Neural progenitor cell (in vitro differentiated cells): ENCODE measurements around the gene SPDYC. TPM values are rescaled to one million over a fixed set of nuclear protein-coding genes. Genes with fewer than 3 reads are reported as not detected.
A peak's percentile ranks its signal among the peaks of the same experiment; 100 is the strongest.

Source experiments
- DNase-seq: peaks from one replicate; pipeline ENCODE4 v3.0.0-alpha.2; 2016; ENCODE audit warnings: low spot score
- H2AFZ ChIP-seq: fragments of 200-600 bp; sonication (generic); replicated peaks from 2 replicates; pipeline ENCODE4 v1.6.1; 2016; ENCODE audit warnings: antibody characterized with exemption
- H3F3A ChIP-seq: fragments of 200-600 bp; sonication (generic); 2 replicates; pipeline ENCODE4 v1.6.1; 2016; ENCODE audit warnings: antibody characterized with exemption, low read depth
- H3K27ac ChIP-seq: fragments of 200-600 bp; sonication (generic); 2 replicates; pipeline ENCODE4 v1.5.1; 2016; ENCODE audit warnings: mild to moderate bottlenecking
- H3K27me3 ChIP-seq: fragments of 200-600 bp; sonication (generic); 2 replicates; pipeline ENCODE4 v1.6.1; 2016; ENCODE audit warnings: mild to moderate bottlenecking, moderate library complexity
- H3K36me3 ChIP-seq: fragments of 200-600 bp; sonication (generic); 2 replicates; pipeline ENCODE4 v1.5.1; 2016
- H3K4me1 ChIP-seq: fragments of 200-600 bp; sonication (generic); 2 replicates; pipeline ENCODE4 v1.6.1; 2016; ENCODE audit warnings: mixed run types
- H3K4me2 ChIP-seq: fragments of 200-600 bp; sonication (generic); 2 replicates; pipeline ENCODE4 v1.6.1; 2016
- H3K4me3 ChIP-seq: fragments of 200-600 bp; sonication (generic); 2 replicates; pipeline ENCODE4 v1.5.1; 2016
- H3K79me2 ChIP-seq: fragments of 200-600 bp; sonication (generic); 2 replicates; pipeline ENCODE4 v1.6.1; 2016; ENCODE audit warnings: low read depth
- H3K9ac ChIP-seq: fragments of 200-600 bp; sonication (generic); 2 replicates; pipeline ENCODE4 v1.6.1; 2016
- H3K9me3 ChIP-seq: fragments of 200-600 bp; sonication (generic); 2 replicates; pipeline ENCODE4 v1.5.1; 2016; ENCODE audit warnings: low read depth
- H4K20me1 ChIP-seq: fragments of 200-600 bp; sonication (generic); 2 replicates; pipeline ENCODE4 v1.6.1; 2016; ENCODE audit warnings: low read depth
- H3K27ac Mint-ChIP-seq: 3 replicates; pipeline ENCODE4 v1.8.0; 2021; ENCODE audit warnings: mixed read lengths
- H3K27me3 Mint-ChIP-seq: 2 replicates; pipeline ENCODE4 v1.8.0; 2022; ENCODE audit warnings: low read depth, mild to moderate bottlenecking, inconsistent platforms, moderate library complexity, mixed read lengths; ENCODE audit not compliant: insufficient read depth
- H3K36me3 Mint-ChIP-seq: 3 replicates; pipeline ENCODE4 v1.8.0; 2021; ENCODE audit warnings: mixed read lengths
- H3K4me1 Mint-ChIP-seq: 3 replicates; pipeline ENCODE4 v1.8.0; 2021; ENCODE audit warnings: mixed read lengths
- H3K4me3 Mint-ChIP-seq: 3 replicates; pipeline ENCODE4 v1.8.0; 2021; ENCODE audit warnings: mild to moderate bottlenecking, moderate library complexity, mixed read lengths
- H3K9me3 Mint-ChIP-seq: 3 replicates; pipeline ENCODE4 v1.8.0; 2020; ENCODE audit warnings: mixed read lengths
- EZH2 ChIP-seq: fragments of 200-600 bp; sonication (generic); IDR thresholded peaks from 2 replicates; pipeline ENCODE4 v1.6.1; 2017; ENCODE audit warnings: antibody characterized with exemption, mild to moderate bottlenecking, moderate library complexity
- EZH2phosphoT487 ChIP-seq: fragments of 200-600 bp; sonication (generic); IDR thresholded peaks from 2 replicates; pipeline ENCODE4 v1.6.1; 2017; ENCODE audit warnings: antibody characterized with exemption
- total RNA-seq: library from RNA; depleted of rRNA; stranded (reverse); fragments of >200 nt; gene quantifications from 2 replicates; pipeline ENCODE4 v1.2.3, GENCODE V29; 2015; ENCODE audit warnings: low replicate concordance
- TF ChIP-seq, protein P1 (sequence below): fragments of 200-600 bp; sonication (generic); IDR thresholded peaks from 2 replicates; pipeline ENCODE4 v1.5.1; 2017; ENCODE audit warnings: antibody characterized with exemption, mild to moderate bottlenecking

The SPDYC gene
- total RNA-seq, 1 donor from 2014 or later: not detected

DNA sequence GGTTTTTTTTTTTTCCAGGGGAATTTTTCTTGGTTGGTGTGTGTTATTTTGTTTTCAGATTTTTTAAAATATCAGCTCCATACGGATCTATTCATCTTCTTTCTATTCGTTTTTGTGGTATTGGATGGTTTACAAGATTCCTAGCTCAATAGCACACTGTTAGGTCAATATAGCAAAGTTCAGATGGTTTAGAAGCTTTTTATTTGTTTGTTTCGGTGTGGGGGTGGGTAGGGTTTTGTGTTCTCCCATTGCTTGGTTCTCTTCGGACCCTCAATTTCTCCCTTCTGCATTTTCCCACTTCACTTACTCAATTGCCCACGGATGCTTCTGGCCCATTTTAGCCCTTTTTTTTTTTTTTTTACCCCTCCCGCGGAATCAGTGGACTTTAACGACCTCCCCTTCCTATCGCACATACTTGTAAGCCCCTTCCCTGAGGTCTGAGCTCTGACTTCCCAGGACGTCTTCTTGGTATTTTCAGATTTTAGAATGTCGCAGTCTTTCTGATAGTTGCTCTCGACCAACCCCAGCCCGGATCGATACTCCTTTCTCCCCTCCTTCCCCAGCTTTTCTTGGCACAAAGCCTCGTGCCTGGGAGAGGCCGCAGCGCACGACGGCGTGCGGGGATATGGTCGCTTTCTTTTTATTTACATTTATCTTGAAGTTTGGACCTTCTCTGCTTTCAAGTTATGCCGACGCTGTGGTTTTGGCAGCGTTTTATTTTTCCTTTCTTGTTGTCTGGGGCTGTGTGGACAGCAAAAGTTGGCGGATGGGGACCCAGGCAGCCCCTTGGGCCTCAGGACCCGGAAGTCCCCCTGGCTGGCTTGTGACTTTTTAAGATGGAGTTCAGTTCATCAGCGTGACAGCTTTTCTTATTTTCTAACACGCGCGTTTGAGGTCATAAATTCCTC lies 4.4 kb upstream of the SPDYC start:
- peak overlapping the region; percentile 2 for H3K27ac Mint-ChIP-seq
- Histone ChIP-seq H4K20me1 (no peaks in the 10 kb centered on the region), H3K36me3 (no peaks in the 10 kb centered on the region), H3K4me3 (no peak overlapping the region), H3K27me3 (no peaks in the 10 kb centered on the region), H2AFZ (peak overlapping the region; percentile 59), H3K4me2 (no peak overlapping the region), H3K79me2 (no peaks in the 10 kb centered on the region), H3K4me1 (no peaks in the 10 kb centered on the region), H3K9ac (no peak overlapping the region), H3K27ac (no peak overlapping the region), H3F3A (peaks cover 3% of the 10 kb centered on the region), H3K9me3 (no peaks in the 10 kb centered on the region)
- H3K36me3 Mint-ChIP-seq: no peaks in the 10 kb centered on the region
- H3K4me1 Mint-ChIP-seq: peaks cover 5% of the 10 kb centered on the region
- H3K9me3 Mint-ChIP-seq: no peaks in the 10 kb centered on the region
- no peak for TF ChIP-seq EZH2
- no peak for TF ChIP-seq EZH2phosphoT487
- TF ChIP-seq, protein P1, sequence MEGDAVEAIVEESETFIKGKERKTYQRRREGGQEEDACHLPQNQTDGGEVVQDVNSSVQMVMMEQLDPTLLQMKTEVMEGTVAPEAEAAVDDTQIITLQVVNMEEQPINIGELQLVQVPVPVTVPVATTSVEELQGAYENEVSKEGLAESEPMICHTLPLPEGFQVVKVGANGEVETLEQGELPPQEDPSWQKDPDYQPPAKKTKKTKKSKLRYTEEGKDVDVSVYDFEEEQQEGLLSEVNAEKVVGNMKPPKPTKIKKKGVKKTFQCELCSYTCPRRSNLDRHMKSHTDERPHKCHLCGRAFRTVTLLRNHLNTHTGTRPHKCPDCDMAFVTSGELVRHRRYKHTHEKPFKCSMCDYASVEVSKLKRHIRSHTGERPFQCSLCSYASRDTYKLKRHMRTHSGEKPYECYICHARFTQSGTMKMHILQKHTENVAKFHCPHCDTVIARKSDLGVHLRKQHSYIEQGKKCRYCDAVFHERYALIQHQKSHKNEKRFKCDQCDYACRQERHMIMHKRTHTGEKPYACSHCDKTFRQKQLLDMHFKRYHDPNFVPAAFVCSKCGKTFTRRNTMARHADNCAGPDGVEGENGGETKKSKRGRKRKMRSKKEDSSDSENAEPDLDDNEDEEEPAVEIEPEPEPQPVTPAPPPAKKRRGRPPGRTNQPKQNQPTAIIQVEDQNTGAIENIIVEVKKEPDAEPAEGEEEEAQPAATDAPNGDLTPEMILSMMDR: no peak
- H3K27me3 Mint-ChIP-seq: peaks cover 3% of the 10 kb centered on the region
- H3K4me3 Mint-ChIP-seq: no peak overlapping the region
- DNase-seq: no peak

DNA sequence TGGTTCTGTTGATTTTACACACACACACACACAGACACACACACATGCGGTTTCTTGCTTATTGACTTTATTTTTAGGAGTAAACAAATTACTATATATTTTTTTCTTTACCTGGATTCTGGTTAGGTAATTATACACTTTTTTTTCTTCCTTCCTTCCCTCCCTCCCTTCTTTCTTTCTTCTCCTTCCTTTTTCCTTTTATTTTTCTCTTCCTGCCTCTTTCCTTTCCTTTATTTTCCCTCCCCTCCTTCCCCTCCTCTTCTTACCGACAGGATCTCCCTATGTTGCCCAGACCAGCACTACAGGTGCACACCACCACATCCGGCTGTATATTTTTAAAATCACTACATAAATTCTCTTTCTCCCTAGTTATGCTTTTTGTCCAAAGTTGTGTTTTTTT lies 3.1 kb upstream of the SPDYC start:
- DNase-seq: no peak
- Histone ChIP-seq H3K36me3 (no peaks in the 10 kb centered on the region), H3K9ac (no peak overlapping the region), H4K20me1 (no peaks in the 10 kb centered on the region), H3K9me3 (no peaks in the 10 kb centered on the region), H3K4me3 (no peak overlapping the region), H3F3A (peaks cover 3% of the 10 kb centered on the region), H3K27me3 (no peaks in the 10 kb centered on the region), H3K4me2 (no peak overlapping the region), H3K4me1 (no peaks in the 10 kb centered on the region), H3K27ac (no peak overlapping the region), H3K79me2 (no peaks in the 10 kb centered on the region), H2AFZ (no peak overlapping the region)
- TF ChIP-seq EZH2phosphoT487 (no peak), EZH2 (no peak)
- TF ChIP-seq, protein P1: no peak
- no peak overlapping the region for H3K27ac Mint-ChIP-seq
- no peaks in the 10 kb centered on the region for H3K36me3 Mint-ChIP-seq
- H3K9me3 Mint-ChIP-seq: no peaks in the 10 kb centered on the region
- H3K4me1 Mint-ChIP-seq: peaks cover 5% of the 10 kb centered on the region
- peaks cover 3% of the 10 kb centered on the region for H3K27me3 Mint-ChIP-seq
- H3K4me3 Mint-ChIP-seq: no peak overlapping the region

DNA sequence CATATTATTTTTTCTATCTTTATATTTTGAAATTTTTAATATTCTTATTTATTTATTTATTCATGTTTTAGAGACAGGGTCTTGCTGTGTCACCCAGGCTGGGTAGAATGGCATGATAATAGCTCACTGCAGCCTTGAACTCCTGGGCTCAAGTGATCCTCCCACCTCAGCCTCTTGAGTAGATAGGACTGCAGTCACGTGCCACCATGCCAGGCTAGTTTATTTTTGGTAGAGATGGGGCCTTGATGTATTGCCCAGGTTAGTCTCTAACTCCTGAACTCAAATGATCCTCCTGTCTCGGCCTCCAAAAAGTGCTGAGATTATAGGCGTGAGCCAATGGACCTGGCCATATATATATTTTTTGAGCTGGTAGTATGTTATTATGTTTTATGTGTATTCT lies 2.4 kb upstream of the SPDYC start:
- Histone ChIP-seq H3K4me2 (no peak overlapping the region), H3K36me3 (no peaks in the 10 kb centered on the region), H2AFZ (no peak overlapping the region), H3K27me3 (no peaks in the 10 kb centered on the region), H3K4me1 (no peaks in the 10 kb centered on the region), H3K4me3 (no peak overlapping the region), H3K79me2 (no peaks in the 10 kb centered on the region), H4K20me1 (no peaks in the 10 kb centered on the region), H3F3A (peaks cover 3% of the 10 kb centered on the region), H3K9ac (no peak overlapping the region), H3K9me3 (no peaks in the 10 kb centered on the region), H3K27ac (no peak overlapping the region)
- peaks cover 5% of the 10 kb centered on the region for H3K4me1 Mint-ChIP-seq
- DNase-seq: no peak
- no peaks in the 10 kb centered on the region for H3K27me3 Mint-ChIP-seq
- TF ChIP-seq EZH2 (no peak), EZH2phosphoT487 (no peak)
- TF ChIP-seq, protein P1: no peak
- no peak overlapping the region for H3K4me3 Mint-ChIP-seq
- no peaks in the 10 kb centered on the region for H3K36me3 Mint-ChIP-seq
- H3K27ac Mint-ChIP-seq: no peak overlapping the region
- no peaks in the 10 kb centered on the region for H3K9me3 Mint-ChIP-seq
